Neutrophil (primary cell): Measurements from ENCODE around the gene RPL28.
A peak's percentile ranks its signal among the peaks of the same experiment; 100 is the strongest.
"Not testable (repeated sequence)": the region's sequence is repeated elsewhere in the genome, so short reads cannot be mapped to it uniquely, and the experiment has no call there.

ENCODE experiments used
- H3K27ac ChIP-seq: fragments of 200-600 bp; sonication (generic); 2 replicates; pipeline ENCODE4 v1.5.1; 2016; ENCODE audit warnings: mild to moderate bottlenecking, moderate library complexity
- H3K27me3 ChIP-seq: fragments of 200-600 bp; sonication (generic); 2 replicates; pipeline ENCODE4 v1.6.0; 2016; ENCODE audit warnings: mild to moderate bottlenecking
- H3K36me3 ChIP-seq: fragments of 200-600 bp; sonication (generic); 2 replicates; pipeline ENCODE4 v1.5.1; 2017
- H3K4me1 ChIP-seq, 2 experiments: fragments of 200-600 bp in 1 of 2; sonication (generic) in 1 of 2; 1 replicate in 1 of 2; 2 replicates in 1 of 2; pipeline versions ENCODE4 v1.5.1 to v1.6.1; 2013 to 2016; ENCODE audit warnings: low read depth in 1 of 2, low read length in 1 of 2, mild to moderate bottlenecking in 1 of 2, moderate library complexity in 1 of 2; ENCODE audit not compliant: control insufficient read depth in 1 of 2, insufficient read depth in 1 of 2
- H3K4me3 ChIP-seq, 2 experiments: fragments of 200-600 bp in 1 of 2; sonication (generic) in 1 of 2; 1 replicate in 1 of 2; 2 replicates in 1 of 2; pipeline ENCODE4 v1.5.1; 2013 to 2016; ENCODE audit warnings: low read depth in 1 of 2, low read length in 1 of 2, mild to moderate bottlenecking in 1 of 2, moderate library complexity in 1 of 2
- H3K9me3 ChIP-seq: fragments of 200-600 bp; sonication (generic); 2 replicates; pipeline ENCODE4 v1.5.1; 2016
- TF ChIP-seq, protein P1 (sequence below): fragments of 200-600 bp; sonication (generic); IDR thresholded peaks from 2 replicates; pipeline ENCODE4 v1.5.1; 2016; ENCODE audit warnings: antibody characterized with exemption

Gene RPL28

DNA sequence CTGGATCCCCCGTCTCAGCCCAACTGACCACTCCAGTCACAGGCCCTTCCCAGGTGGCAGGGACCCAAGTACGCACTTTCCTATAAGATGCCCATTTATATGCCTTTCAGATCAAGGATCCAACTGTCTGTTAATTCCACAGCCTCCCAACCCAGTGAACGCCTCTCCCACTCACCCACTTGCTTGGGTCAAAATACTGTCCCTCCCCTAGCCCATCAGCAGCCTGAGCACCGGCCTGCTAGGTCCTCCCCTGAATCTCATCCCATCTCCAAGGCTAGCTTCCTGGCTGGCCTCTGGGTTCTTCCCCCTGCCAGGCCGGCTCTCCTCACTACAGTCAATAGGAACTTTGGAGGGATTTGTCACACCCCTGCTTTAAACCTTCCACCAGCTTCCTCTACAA, 19.9 kb downstream of the RPL28 start:
- H3K9me3 ChIP-seq, result no peaks in the 10 kb centered on the region
- no peaks in the 10 kb centered on the region for H3K27me3 ChIP-seq
- TF ChIP-seq, protein P1, sequence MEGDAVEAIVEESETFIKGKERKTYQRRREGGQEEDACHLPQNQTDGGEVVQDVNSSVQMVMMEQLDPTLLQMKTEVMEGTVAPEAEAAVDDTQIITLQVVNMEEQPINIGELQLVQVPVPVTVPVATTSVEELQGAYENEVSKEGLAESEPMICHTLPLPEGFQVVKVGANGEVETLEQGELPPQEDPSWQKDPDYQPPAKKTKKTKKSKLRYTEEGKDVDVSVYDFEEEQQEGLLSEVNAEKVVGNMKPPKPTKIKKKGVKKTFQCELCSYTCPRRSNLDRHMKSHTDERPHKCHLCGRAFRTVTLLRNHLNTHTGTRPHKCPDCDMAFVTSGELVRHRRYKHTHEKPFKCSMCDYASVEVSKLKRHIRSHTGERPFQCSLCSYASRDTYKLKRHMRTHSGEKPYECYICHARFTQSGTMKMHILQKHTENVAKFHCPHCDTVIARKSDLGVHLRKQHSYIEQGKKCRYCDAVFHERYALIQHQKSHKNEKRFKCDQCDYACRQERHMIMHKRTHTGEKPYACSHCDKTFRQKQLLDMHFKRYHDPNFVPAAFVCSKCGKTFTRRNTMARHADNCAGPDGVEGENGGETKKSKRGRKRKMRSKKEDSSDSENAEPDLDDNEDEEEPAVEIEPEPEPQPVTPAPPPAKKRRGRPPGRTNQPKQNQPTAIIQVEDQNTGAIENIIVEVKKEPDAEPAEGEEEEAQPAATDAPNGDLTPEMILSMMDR, result no peak
- peaks cover 25 to 26% of the 10 kb centered on the region in 2 experiments for H3K4me1 ChIP-seq
- peak overlapping the region; percentile 100 for H3K27ac ChIP-seq
- peaks cover 33% of the 10 kb centered on the region for H3K36me3 ChIP-seq
- no peak overlapping the region for H3K4me3 ChIP-seq

DNA sequence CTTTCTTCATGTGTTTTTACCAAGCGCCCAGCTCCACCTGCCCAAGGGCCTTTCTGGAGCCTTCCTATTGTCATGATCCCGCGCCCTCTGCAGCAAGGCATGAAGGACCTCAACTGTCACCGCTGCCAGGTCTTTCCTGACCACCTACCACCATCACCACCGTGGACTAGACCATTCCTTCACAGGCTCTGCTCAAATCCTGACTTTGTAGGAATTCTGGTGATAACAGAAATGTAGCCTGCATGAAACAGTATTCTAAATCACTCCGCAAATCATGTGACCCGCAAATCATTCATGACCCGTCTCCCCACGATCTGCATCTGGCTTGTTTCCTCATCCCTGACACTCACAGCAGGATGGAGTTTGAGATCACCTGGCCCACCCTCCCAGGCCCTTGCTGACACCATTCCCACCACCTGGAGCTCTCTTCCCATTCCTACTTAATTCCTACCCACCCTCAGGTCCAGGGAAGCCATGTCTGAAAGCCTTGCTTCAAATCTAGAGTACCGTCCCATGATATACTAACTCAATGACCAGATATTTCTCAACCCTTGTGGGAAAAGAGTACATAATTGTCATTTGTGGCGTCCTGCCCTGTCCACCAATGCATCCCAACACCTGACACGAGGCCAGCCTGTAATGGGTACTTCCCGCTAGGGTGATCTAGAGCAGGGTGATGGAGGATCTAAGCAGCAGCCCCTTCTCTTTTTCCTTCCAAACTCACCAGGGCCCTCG, 20.5 kb downstream of the RPL28 start:
- peaks cover 25 to 26% of the 10 kb centered on the region in 2 experiments for H3K4me1 ChIP-seq
- H3K36me3 ChIP-seq, result peaks cover 29% of the 10 kb centered on the region
- peak overlapping the region; percentile 76 to 89 for H3K4me3 ChIP-seq

DNA sequence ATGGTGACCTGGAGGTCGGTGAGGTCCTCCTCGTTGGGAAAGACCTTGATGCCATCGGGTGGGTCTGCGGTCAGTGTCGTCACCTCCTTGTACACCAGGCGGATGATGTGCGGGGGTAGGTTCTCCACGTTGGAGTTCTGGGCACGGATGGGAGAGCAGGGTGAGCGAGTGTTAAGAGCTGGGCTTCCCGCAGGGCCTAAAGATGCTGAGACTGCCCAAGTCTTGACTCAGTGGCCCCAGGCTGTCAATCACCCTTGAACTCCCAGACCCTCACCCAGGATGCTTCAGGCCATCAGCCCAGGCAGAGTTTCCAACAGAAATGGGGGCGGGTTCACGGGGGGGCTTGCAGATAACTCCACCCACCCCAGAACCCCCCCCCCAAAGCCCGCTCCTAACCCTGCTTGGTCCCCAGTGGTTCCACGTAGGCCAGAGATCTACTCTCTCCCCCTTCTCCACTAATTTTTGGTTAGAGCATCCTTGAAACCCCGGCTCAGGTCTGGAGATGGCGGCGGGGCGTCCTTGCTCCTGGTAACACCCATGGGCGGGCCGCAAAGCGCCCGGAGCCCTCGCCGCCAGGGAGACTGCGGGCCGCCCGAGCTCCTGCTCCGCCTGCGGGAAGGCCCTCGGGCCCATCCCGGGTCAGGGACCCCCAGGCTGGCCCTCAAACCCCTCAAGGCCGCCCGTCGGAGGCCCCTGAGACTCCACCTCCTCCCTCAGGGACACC, 21.3 kb downstream of the RPL28 start:
- H3K36me3 ChIP-seq, result peaks cover 23% of the 10 kb centered on the region
- H3K9me3 ChIP-seq, result no peaks in the 10 kb centered on the region
- TF ChIP-seq, protein P1, result no peak
- peak overlapping the region; percentile 100 for H3K27ac ChIP-seq
- H3K27me3 ChIP-seq, result no peaks in the 10 kb centered on the region
- H3K4me1 ChIP-seq, result peaks cover 25 to 26% of the 10 kb centered on the region in 2 experiments
- H3K4me3 ChIP-seq, result peak overlapping the region; percentile 76 to 89

More for the DNA sequence above, 20.5 kb downstream of the RPL28 start:
- TF ChIP-seq, protein P1, result no peak
- Histone ChIP-seq H3K27ac (peak overlapping the region; percentile 100), H3K9me3 (no peaks in the 10 kb centered on the region), H3K27me3 (no peaks in the 10 kb centered on the region)

DNA sequence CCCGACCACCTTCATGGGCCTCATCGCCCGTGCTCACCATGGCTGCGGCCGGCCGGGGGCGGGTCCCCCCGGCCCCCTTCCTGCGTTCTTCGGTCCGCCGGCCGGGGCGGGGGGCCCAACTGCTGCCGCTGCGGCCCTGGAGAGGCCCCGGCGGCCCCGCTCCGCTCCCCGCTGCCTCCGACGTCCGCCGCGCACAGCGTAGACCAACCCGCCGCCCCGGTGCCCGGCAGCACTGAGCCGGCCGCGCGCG, 21.7 kb downstream of the RPL28 start, which contains the start of gene UBE2S:
Gene UBE2S, minus strand, starts transcription at position 239 of the 250 bp plus-strand sequence. Its CDS starts 199 bp downstream, at position 40.
- Histone ChIP-seq H3K27ac (peak within 1 kb of the TSS; percentile 100), H3K36me3 (peaks cover 18% of the 10 kb centered on the region), H3K4me3 (peak within 1 kb of the TSS; percentile 76 to 89), H3K4me1 (peaks cover 25 to 26% of the 10 kb centered on the region in 2 experiments)
- H3K27me3 ChIP-seq, H3K9me3 ChIP-seq: not testable (repeated sequence)

DNA sequence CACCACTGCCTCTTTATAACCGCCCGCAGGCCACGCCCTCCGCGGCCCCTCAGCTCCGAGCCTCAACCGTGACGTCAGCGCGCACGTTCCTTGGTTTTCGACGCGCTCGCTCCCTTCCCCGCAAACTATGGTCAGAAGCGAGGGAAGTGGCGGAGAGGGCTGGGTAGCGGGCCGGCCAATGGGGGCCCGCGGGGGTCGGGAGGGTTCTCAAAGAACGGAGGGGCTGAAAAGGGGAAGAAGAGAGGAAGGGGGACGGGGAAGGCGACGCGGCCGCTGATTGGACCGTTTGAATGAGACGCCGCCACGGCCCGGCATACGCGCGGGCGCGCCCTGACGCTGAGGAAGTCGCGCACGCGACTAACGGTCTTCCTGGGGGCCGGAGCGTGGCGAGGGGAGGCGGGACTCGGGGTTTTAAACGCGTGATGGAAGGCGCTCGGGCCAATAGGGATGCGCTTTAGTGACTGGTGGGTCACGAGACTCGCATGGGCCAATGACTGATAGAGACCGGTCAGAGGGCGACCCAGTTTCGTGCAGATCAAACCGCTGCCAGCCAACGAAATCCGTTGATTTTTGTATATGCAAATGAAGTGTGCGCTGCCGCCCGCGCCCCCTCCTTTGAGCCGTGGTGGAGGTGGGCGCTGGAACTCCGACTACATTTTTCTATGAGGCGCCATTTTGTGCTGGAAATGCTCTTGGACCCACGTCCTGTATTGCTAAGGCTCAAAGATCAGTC, 22.2 kb downstream of the RPL28 start:
- TF ChIP-seq, protein P1, result peak; percentile 45
- H3K27me3 ChIP-seq, result no peaks in the 10 kb centered on the region
- no peaks in the 10 kb centered on the region for H3K9me3 ChIP-seq
- H3K4me1 ChIP-seq, result peaks cover 25 to 26% of the 10 kb centered on the region in 2 experiments
- H3K36me3 ChIP-seq, result peaks cover 13% of the 10 kb centered on the region
- H3K27ac ChIP-seq, result peak overlapping the region; percentile 100
- H3K4me3 ChIP-seq, result peak overlapping the region; percentile 76 to 89
